GM10266 (cell line): ENCODE data around the gene TBCK.

Experiments
- DNase-seq: peaks from one replicate; pipeline ENCODE4 v3.0.0; 2012; ENCODE audit errors: extremely low spot score
- CTCF ChIP-seq: IDR thresholded peaks from 2 replicates; pipeline ENCODE4 v1.5.1; 2012; ENCODE audit warnings: mild to moderate bottlenecking, low read depth; ENCODE audit not compliant: control insufficient read depth, insufficient read depth; ENCODE audit errors: missing control alignments

The TBCK gene

GRCh38 chr4:106301393-106302061 is 14.5 kb downstream of the TBCK start:
- no peak for TF ChIP-seq CTCF
- no peak for DNase-seq

GRCh38 chr4:106299977-106300376 is 16.0 kb downstream of the TBCK start:
- no peak for DNase-seq
- no peak for TF ChIP-seq CTCF

- no peak for TF ChIP-seq CTCF
- no peak for DNase-seq
Observed at GRCh38 chr4:106297245-106298035, 18.6 kb downstream of the TBCK start.

- no peak for TF ChIP-seq CTCF
- DNase-seq = no peak
Observed at GRCh38 chr4:106294062-106294461, 21.9 kb downstream of the TBCK start.

- no peak for TF ChIP-seq CTCF
Observed at GRCh38 chr4:106291678-106292077, 24.3 kb downstream of the TBCK start.

GRCh38 chr4:106289737-106290136 is 26.3 kb downstream of the TBCK start:
- no peak for DNase-seq
- TF ChIP-seq CTCF = no peak

More at GRCh38 chr4:106291678-106292077, 24.3 kb downstream of the TBCK start:
- no peak for DNase-seq
